ENCODE measurements around the gene GLI1.

Gene GLI1

GRCh38 chr12:57460468-57460784, 841 bp downstream of the GLI1 start:
- H3K27me3 ChIP-seq (ENCODE audit: control insufficient read depth, insufficient read depth, low read length): no peaks in the 10 kb centered on the region
- no peaks in the 10 kb centered on the region for H3K9me3 ChIP-seq (ENCODE audit: control insufficient read depth, low read length)
- H3K27ac ChIP-seq: no peak overlapping the region
- peaks cover 15% of the 10 kb centered on the region for H3K4me1 ChIP-seq
- H2AFZ ChIP-seq: no peak overlapping the region
- H3K36me3 ChIP-seq (ENCODE audit: control insufficient read depth, insufficient read depth, low read length): no peaks in the 10 kb centered on the region
- H3K4me3 ChIP-seq (ENCODE audit: low read depth, low read length): no peak overlapping the region
- peak overlapping the region; percentile 97 for H3K4me2 ChIP-seq (ENCODE audit: low read length)
- H3K79me2 ChIP-seq: no peaks in the 10 kb centered on the region
- no peak for TF ChIP-seq CTCF (IDR thresholded peaks at IDR 0.05)
- no peak overlapping the region for H3K9ac ChIP-seq

- H3K36me3 ChIP-seq (ENCODE audit: control insufficient read depth, insufficient read depth, low read length): no peaks in the 10 kb centered on the region
- TF ChIP-seq CTCF (IDR thresholded peaks at IDR 0.05): no peak
- H3K79me2 ChIP-seq: no peaks in the 10 kb centered on the region
- no peak overlapping the region for H3K27ac ChIP-seq
- H3K4me2 ChIP-seq (ENCODE audit: low read length): no peak overlapping the region
- no peaks in the 10 kb centered on the region for H3K9me3 ChIP-seq (ENCODE audit: control insufficient read depth, low read length)
- no peaks in the 10 kb centered on the region for H3K27me3 ChIP-seq (ENCODE audit: control insufficient read depth, insufficient read depth, low read length)
- no peak overlapping the region for H3K9ac ChIP-seq
- H3K4me3 ChIP-seq (ENCODE audit: low read depth, low read length): no peak overlapping the region
- H2AFZ ChIP-seq: no peak overlapping the region
- H3K4me1 ChIP-seq: peaks cover 12% of the 10 kb centered on the region
Measured at GRCh38 chr12:57460841-57461275, 1.3 kb downstream of the GLI1 start.

- H3K27ac ChIP-seq: no peak overlapping the region
- no peaks in the 10 kb centered on the region for H3K9me3 ChIP-seq (ENCODE audit: control insufficient read depth, low read length)
Measured at GRCh38 chr12:57461276-57461916, 1.8 kb downstream of the GLI1 start.

GRCh38 chr12:57461917-57462250, 2.3 kb downstream of the GLI1 start:
- Histone ChIP-seq H3K27me3 (ENCODE audit: control insufficient read depth, insufficient read depth, low read length) (no peaks in the 10 kb centered on the region), H3K4me2 (ENCODE audit: low read length) (peak overlapping the region; percentile 81), H2AFZ (peak overlapping the region; percentile 2), H3K4me1 (peaks cover 8% of the 10 kb centered on the region), H3K79me2 (no peaks in the 10 kb centered on the region), H3K9me3 (ENCODE audit: control insufficient read depth, low read length) (no peaks in the 10 kb centered on the region), H3K4me3 (ENCODE audit: low read depth, low read length) (peak overlapping the region; percentile 72), H3K9ac (no peak overlapping the region), H3K36me3 (ENCODE audit: control insufficient read depth, insufficient read depth, low read length) (no peaks in the 10 kb centered on the region), H3K27ac (no peak overlapping the region)
- TF ChIP-seq CTCF (IDR thresholded peaks at IDR 0.05): no peak

More at GRCh38 chr12:57461276-57461916, 1.8 kb downstream of the GLI1 start:
- Histone ChIP-seq H3K4me2 (ENCODE audit: low read length) (peak overlapping the region; percentile 81), H3K4me1 (peaks cover 8% of the 10 kb centered on the region), H3K9ac (no peak overlapping the region), H3K79me2 (no peaks in the 10 kb centered on the region), H3K27me3 (ENCODE audit: control insufficient read depth, insufficient read depth, low read length) (no peaks in the 10 kb centered on the region), H3K4me3 (ENCODE audit: low read depth, low read length) (peak overlapping the region; percentile 72), H3K36me3 (ENCODE audit: control insufficient read depth, insufficient read depth, low read length) (no peaks in the 10 kb centered on the region), H2AFZ (peak overlapping the region; percentile 2)
- TF ChIP-seq CTCF (IDR thresholded peaks at IDR 0.05): no peak

GRCh38 chr12:57462251-57462911, 2.8 kb downstream of the GLI1 start:
- Histone ChIP-seq H3K4me1 (peaks cover 8% of the 10 kb centered on the region), H3K79me2 (no peaks in the 10 kb centered on the region), H3K36me3 (ENCODE audit: control insufficient read depth, insufficient read depth, low read length) (no peaks in the 10 kb centered on the region), H3K27me3 (ENCODE audit: control insufficient read depth, insufficient read depth, low read length) (no peaks in the 10 kb centered on the region), H3K9me3 (ENCODE audit: control insufficient read depth, low read length) (no peaks in the 10 kb centered on the region), H3K4me2 (ENCODE audit: low read length) (peak overlapping the region; percentile 81), H2AFZ (peak overlapping the region; percentile 68), H3K4me3 (ENCODE audit: low read depth, low read length) (peak overlapping the region; percentile 72), H3K9ac (no peak overlapping the region), H3K27ac (peak overlapping the region; percentile 26)
- TF ChIP-seq CTCF (IDR thresholded peaks at IDR 0.05): peak; percentile 96
